SK-N-SH treated with all-trans-retinoic acid at 6 μM for 48 hours (cell line): ENCODE data around the gene CRELD2.

Experiments used
- ATAC-seq: fragments of 200-7000 bp; cut with Tn5 transposase; 3 replicates; pipeline ENCODE4 v1.9.1; 2020; ENCODE audit warnings: mild to moderate bottlenecking, moderate library complexity
- ARNTL ChIP-seq: fragments of 450-650 bp; formaldehyde crosslinking; IDR thresholded peaks from 2 replicates; pipeline ENCODE4 v1.5.0; 2020; ENCODE audit warnings: low read depth, mild to moderate bottlenecking, moderate library complexity, borderline replicate concordance
- BACH2 ChIP-seq: fragments of 250-450 bp; sonication (Bioruptor Pico); IDR thresholded peaks from 2 replicates; pipeline ENCODE4 v1.9.0; 2021; ENCODE audit warnings: mild to moderate bottlenecking, borderline replicate concordance
- CSDC2 ChIP-seq: fragments of 250-450 bp; sonication (Bioruptor Pico); IDR thresholded peaks from 2 replicates; pipeline ENCODE4 v1.5.0; 2020; ENCODE audit warnings: mild to moderate bottlenecking, moderate library complexity
- ESRRG ChIP-seq: fragments of 250-450 bp; sonication (Bioruptor Pico); IDR thresholded peaks from 2 replicates; pipeline ENCODE4 v1.6.1; 2021; ENCODE audit warnings: mild to moderate bottlenecking
- ISL1 ChIP-seq: fragments of 250-450 bp; sonication (Bioruptor Pico); IDR thresholded peaks from 2 replicates; pipeline ENCODE4 v2.1.2; 2022; ENCODE audit warnings: mild to moderate bottlenecking, moderate library complexity
- OSR1 ChIP-seq: fragments of 250-450 bp; sonication (Bioruptor Pico); IDR thresholded peaks from 2 replicates; pipeline ENCODE4 v1.8.0; 2022; ENCODE audit warnings: moderate library complexity, mild to moderate bottlenecking, inconsistent platforms
- PPARA ChIP-seq: fragments of 250-450 bp; sonication (Bioruptor Pico); IDR thresholded peaks from 2 replicates; pipeline ENCODE4 v1.5.0; 2020; ENCODE audit warnings: mild to moderate bottlenecking, borderline replicate concordance
- SNAI2 ChIP-seq: fragments of 250-450 bp; sonication (Bioruptor Pico); IDR thresholded peaks from 2 replicates; pipeline ENCODE4 v1.5.0; 2020; ENCODE audit warnings: mild to moderate bottlenecking, moderate library complexity
- TOX ChIP-seq: fragments of 250-450 bp; sonication (Bioruptor Pico); IDR thresholded peaks from 2 replicates; pipeline ENCODE4 v1.8.0; 2021; ENCODE audit warnings: mild to moderate bottlenecking, moderate library complexity, borderline replicate concordance
- ZC3H10 ChIP-seq: fragments of 250-450 bp; sonication (Bioruptor Pico); IDR thresholded peaks from 2 replicates; pipeline ENCODE4 v1.5.1; 2021; ENCODE audit warnings: mild to moderate bottlenecking, moderate library complexity
- ZFP3 ChIP-seq: fragments of 250-450 bp; sonication (Bioruptor Pico); IDR thresholded peaks from 2 replicates; pipeline ENCODE4 v1.5.0; 2020; ENCODE audit warnings: mild to moderate bottlenecking, moderate library complexity
- ZFP30 ChIP-seq: fragments of 450-650 bp; formaldehyde crosslinking; IDR thresholded peaks from 2 replicates; pipeline ENCODE4 v1.5.0; 2022; ENCODE audit warnings: mild to moderate bottlenecking, moderate library complexity
- ZNF565 ChIP-seq: fragments of 450-650 bp; formaldehyde crosslinking; conservative IDR thresholded peaks from 2 replicates; pipeline ENCODE4 v1.5.0; 2020; ENCODE audit warnings: low read depth, mild to moderate bottlenecking, moderate library complexity
- ZNF70 ChIP-seq: fragments of 450-650 bp; formaldehyde crosslinking; IDR thresholded peaks from 2 replicates; pipeline ENCODE4 v1.5.0; 2020; ENCODE audit warnings: mild to moderate bottlenecking, moderate library complexity
- ZNF8 ChIP-seq: fragments of 450-650 bp; formaldehyde crosslinking; IDR thresholded peaks from 2 replicates; pipeline ENCODE4 v1.5.0; 2020; ENCODE audit warnings: mild to moderate bottlenecking, moderate library complexity
- TF ChIP-seq, protein P1 (sequence below): fragments of 250-450 bp; sonication (Bioruptor Pico); IDR thresholded peaks from 2 replicates; pipeline ENCODE4 v1.5.0; 2020; ENCODE audit warnings: mild to moderate bottlenecking, moderate library complexity
- TF ChIP-seq, protein P2 (sequence below): fragments of 250-450 bp; sonication (Bioruptor Pico); IDR thresholded peaks from 2 replicates; pipeline ENCODE4 v1.8.0; 2021; ENCODE audit warnings: low read depth, mild to moderate bottlenecking, moderate library complexity, borderline replicate concordance
- TF ChIP-seq, protein P3 (sequence below): fragments of 250-450 bp; sonication (Bioruptor Pico); IDR thresholded peaks from 2 replicates; pipeline ENCODE4 v1.8.0; 2020; ENCODE audit warnings: mild to moderate bottlenecking, moderate library complexity, borderline replicate concordance

Gene CRELD2

DNA sequence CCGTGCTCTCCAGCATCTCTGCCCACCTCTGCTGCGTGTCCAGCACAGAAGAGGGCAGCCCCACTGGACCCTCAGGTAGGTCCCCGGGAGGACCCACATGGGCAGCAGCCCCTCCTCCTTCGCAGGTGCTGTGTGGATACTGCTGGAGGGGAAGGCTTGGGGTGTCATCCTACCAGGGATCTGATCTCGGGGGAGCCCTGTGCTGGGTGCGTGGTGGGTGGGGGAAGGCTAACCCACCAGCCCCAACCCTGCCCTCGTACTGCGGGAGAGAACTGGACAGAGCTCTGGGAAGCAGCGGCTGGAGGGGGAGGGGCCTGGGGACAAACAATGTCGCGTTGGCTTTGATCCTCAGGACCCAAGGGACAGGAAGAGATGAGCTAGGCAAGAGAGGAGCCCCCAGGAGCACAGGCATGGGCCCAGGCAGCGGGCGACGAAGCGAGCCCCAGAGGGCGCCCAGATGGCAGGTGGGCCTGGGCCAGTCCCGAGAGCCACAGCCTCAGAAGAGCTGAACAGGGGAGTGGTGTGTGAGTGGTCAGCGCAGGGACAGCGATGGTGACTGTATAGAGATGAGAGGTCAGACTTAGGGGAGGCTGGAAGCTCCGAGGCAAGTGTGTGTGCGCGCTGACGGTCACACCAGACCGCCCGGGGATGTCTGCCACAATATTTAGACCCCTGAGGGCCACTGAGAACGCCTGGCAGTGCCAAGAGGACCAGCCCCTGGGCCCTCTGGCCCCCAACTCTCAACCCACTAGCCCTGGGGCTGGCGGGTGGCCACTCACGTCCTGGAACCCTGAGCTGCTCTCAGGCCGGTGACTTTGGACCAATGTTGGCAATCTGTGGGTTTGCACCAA is 40.7 kb downstream of the CRELD2 start:
- no peak for TF ChIP-seq ISL1
- ATAC-seq, result no peak

DNA sequence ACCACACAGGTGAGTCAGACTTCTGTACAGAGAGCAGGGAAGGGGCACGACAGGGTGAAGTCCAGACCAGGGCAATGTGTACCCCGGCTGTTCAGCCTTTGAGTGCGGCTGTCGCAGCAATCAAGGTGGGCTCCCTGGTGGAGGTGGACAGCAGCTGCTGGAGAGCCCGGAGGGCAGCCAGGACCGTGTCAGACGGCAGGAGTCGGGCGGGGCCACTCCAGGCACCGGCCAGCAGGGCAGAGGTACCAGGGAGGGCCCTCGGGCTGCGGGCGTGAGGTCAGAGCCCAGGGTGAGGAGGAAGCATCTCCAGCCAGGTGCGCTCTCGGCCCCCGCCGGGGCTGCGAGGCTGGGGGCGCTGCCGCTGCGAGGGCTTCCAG is 41.3 kb downstream of the CRELD2 start:
- peak; percentile 39 for ATAC-seq
- TF ChIP-seq BACH2 (CRISPR knock-in tag), result no peak
- TF ChIP-seq SNAI2 (CRISPR knock-in tag), result no peak
- no peak for TF ChIP-seq ZNF70
- no peak for TF ChIP-seq OSR1
- TF ChIP-seq ZC3H10, result no peak
- no peak for TF ChIP-seq TOX (CRISPR knock-in tag)
- no peak for TF ChIP-seq CSDC2 (CRISPR knock-in tag)
- no peak for TF ChIP-seq ZNF8
- TF ChIP-seq PPARA, result no peak
- no peak for TF ChIP-seq ARNTL (CRISPR knock-in tag)
- TF ChIP-seq ZFP30, result no peak

DNA sequence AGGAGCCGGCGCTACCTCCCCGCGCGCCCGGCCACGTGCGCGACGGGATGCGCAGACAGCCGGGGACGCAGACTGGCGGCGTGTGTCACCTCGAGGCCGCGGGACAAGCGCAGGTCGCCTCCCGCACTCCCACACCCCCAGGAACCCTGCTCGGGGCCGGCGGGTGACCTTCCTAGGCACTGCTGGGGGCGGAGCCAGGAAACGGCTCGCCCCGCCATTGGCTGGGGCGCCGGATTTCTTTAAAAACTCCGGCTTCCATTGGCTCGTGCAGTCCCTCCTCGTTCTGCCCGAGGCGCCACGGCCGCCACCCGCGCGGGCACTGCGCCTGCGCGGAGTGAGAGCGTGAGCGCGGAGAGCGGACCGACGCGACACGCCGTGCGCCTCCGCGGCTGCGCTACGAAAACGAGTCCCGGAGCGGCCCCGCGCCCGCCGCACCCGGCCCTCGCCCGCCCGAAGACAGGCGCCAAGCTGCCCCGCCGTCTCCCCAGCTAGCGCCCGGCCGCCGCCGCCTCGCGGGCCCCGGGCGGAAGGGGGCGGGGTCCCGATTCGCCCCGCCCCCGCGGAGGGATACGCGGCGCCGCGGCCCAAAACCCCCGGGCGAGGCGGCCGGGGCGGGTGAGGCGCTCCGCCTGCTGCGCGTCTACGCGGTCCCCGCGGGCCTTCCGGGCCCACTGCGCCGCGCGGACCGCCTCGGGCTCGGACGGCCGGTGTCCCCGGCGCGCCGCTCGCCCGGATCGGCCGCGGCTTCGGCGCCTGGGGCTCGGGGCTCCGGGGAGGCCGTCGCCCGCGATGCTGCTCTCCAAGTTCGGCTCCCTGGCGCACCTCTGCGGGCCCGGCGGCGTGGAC is 41.9 kb downstream of the CRELD2 start, which contains the start of gene PIM3:
Gene PIM3 (plus strand): TSS at position 614 of the 846 bp plus-strand sequence. CDS start 176 bp downstream, at position 790.
- ATAC-seq, result peak; percentile 92
- TF ChIP-seq CSDC2 (CRISPR knock-in tag) (no peak), ZFP3 (CRISPR knock-in tag) (no peak), ZNF565 (no peak), OSR1 (no peak), ESRRG (CRISPR knock-in tag) (no peak), ZNF8 (no peak), ZC3H10 (0 out of 2 replicates have a peak, but pooled peaks have one; percentile 16)
- TF ChIP-seq, protein P1, sequence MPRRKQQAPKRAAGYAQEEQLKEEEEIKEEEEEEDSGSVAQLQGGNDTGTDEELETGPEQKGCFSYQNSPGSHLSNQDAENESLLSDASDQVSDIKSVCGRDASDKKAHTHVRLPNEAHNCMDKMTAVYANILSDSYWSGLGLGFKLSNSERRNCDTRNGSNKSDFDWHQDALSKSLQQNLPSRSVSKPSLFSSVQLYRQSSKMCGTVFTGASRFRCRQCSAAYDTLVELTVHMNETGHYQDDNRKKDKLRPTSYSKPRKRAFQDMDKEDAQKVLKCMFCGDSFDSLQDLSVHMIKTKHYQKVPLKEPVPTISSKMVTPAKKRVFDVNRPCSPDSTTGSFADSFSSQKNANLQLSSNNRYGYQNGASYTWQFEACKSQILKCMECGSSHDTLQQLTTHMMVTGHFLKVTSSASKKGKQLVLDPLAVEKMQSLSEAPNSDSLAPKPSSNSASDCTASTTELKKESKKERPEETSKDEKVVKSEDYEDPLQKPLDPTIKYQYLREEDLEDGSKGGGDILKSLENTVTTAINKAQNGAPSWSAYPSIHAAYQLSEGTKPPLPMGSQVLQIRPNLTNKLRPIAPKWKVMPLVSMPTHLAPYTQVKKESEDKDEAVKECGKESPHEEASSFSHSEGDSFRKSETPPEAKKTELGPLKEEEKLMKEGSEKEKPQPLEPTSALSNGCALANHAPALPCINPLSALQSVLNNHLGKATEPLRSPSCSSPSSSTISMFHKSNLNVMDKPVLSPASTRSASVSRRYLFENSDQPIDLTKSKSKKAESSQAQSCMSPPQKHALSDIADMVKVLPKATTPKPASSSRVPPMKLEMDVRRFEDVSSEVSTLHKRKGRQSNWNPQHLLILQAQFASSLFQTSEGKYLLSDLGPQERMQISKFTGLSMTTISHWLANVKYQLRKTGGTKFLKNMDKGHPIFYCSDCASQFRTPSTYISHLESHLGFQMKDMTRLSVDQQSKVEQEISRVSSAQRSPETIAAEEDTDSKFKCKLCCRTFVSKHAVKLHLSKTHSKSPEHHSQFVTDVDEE (CRISPR knock-in tag), result no peak

DNA sequence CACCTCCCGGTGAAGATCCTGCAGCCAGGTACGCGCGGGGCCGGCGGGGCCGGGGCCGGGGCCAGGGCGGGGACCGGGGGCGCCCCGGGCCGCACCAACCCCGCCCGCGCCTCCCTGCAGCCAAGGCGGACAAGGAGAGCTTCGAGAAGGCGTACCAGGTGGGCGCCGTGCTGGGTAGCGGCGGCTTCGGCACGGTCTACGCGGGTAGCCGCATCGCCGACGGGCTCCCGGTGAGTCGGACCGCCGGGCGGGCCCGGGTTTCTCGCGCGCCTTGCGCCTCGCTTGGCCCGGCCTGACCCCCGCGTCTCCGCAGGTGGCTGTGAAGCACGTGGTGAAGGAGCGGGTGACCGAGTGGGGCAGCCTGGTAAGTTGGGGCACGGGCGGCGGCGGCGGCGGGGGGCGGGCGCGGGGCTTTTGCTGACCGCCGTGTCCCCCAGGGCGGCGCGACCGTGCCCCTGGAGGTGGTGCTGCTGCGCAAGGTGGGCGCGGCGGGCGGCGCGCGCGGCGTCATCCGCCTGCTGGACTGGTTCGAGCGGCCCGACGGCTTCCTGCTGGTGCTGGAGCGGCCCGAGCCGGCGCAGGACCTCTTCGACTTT is 42.7 kb downstream of the CRELD2 start:
- ATAC-seq, result no peak
- no peak for TF ChIP-seq ZNF8
- TF ChIP-seq, protein P1 (CRISPR knock-in tag), result no peak
- TF ChIP-seq, protein P2, sequence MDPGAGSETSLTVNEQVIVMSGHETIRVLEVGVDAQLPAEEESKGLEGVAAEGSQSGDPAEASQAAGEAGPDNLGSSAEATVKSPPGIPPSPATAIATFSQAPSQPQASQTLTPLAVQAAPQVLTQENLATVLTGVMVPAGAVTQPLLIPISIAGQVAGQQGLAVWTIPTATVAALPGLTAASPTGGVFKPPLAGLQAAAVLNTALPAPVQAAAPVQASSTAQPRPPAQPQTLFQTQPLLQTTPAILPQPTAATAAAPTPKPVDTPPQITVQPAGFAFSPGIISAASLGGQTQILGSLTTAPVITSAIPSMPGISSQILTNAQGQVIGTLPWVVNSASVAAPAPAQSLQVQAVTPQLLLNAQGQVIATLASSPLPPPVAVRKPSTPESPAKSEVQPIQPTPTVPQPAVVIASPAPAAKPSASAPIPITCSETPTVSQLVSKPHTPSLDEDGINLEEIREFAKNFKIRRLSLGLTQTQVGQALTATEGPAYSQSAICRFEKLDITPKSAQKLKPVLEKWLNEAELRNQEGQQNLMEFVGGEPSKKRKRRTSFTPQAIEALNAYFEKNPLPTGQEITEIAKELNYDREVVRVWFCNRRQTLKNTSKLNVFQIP (CRISPR knock-in tag), result no peak
- TF ChIP-seq CSDC2 (CRISPR knock-in tag), result no peak
- TF ChIP-seq PPARA, result no peak
- TF ChIP-seq ZNF70, result no peak
- TF ChIP-seq, protein P3, sequence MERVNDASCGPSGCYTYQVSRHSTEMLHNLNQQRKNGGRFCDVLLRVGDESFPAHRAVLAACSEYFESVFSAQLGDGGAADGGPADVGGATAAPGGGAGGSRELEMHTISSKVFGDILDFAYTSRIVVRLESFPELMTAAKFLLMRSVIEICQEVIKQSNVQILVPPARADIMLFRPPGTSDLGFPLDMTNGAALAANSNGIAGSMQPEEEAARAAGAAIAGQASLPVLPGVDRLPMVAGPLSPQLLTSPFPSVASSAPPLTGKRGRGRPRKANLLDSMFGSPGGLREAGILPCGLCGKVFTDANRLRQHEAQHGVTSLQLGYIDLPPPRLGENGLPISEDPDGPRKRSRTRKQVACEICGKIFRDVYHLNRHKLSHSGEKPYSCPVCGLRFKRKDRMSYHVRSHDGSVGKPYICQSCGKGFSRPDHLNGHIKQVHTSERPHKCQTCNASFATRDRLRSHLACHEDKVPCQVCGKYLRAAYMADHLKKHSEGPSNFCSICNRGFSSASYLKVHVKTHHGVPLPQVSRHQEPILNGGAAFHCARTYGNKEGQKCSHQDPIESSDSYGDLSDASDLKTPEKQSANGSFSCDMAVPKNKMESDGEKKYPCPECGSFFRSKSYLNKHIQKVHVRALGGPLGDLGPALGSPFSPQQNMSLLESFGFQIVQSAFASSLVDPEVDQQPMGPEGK, result no peak
- no peak for TF ChIP-seq ZNF565
